A549 (cell line): Measurements from ENCODE around the gene TMEM183A. TPM values are rescaled to one million over a fixed set of nuclear protein-coding genes. Genes with fewer than 3 reads are reported as not detected.
A peak's percentile ranks its signal among the peaks of the same experiment; 100 is the strongest.

ENCODE experiments used
- ATAC-seq, 2 experiments: fragments of 200-7000 bp in 1 of 2; fragments of >200 bp in 1 of 2; cut with Nextera tagmentation in 1 of 2; cut with Tn5 transposase in 1 of 2; 3 replicates each; pipeline versions ENCODE4 v1.8.0 to v1.9.1; 2018 to 2020; ENCODE audit warnings: mild to moderate bottlenecking in 1 of 2, moderate library complexity in 1 of 2
- CTCF ChIA-PET: fragments of 300-600 bp; sonication (Branson Sonifier 250); formaldehyde crosslinking; extraction: SDS; loops from one replicate; lab custom pipeline; 2021; ENCODE audit warnings: antibody characterized with exemption, inconsistent platforms; lab: Yijun Ruan, JAX
- POLR2A ChIA-PET: fragments of 350-600 bp; formaldehyde crosslinking; extraction: SDS; loops from one replicate; lab custom pipeline; 2021; ENCODE audit warnings: antibody characterized with exemption, inconsistent platforms; lab: Yijun Ruan, JAX
- DNase-seq, 2 experiments: peaks; one replicate each; pipeline versions ENCODE4 v3.0.0 to v3.0.0-alpha.2; 2011 to 2016; ENCODE audit warnings: low read depth in 1 of 2, low spot score in 1 of 2
- FAIRE-seq: peaks from 2 replicates; lab custom pipeline; 2011; peaks lifted over from hg19 to GRCh38; lab: Jason Lieb, UNC
- H3K27ac ChIP-seq, 2 experiments: fragments of >200 bp; sonication (Bioruptor Twin); formaldehyde crosslinking; 3 replicates each; pipeline ENCODE4 v1.5.1; 2016 to 2017
- H3K4me1 ChIP-seq: fragments of >200 bp; sonication (Bioruptor Twin); formaldehyde crosslinking; 3 replicates; pipeline ENCODE4 v1.6.1; 2016
- H3K4me2 ChIP-seq: fragments of >200 bp; sonication (Bioruptor Twin); formaldehyde crosslinking; 3 replicates; pipeline ENCODE4 v1.6.1; 2016
- H3K4me3 ChIP-seq: fragments of >200 bp; sonication (Bioruptor Twin); formaldehyde crosslinking; 3 replicates; pipeline ENCODE4 v1.5.1; 2016
- H3K9me3 ChIP-seq: fragments of >200 bp; sonication (Bioruptor Twin); formaldehyde crosslinking; 3 replicates; pipeline ENCODE4 v1.6.1; 2016
- BCL3 ChIP-seq: fragments of >200 bp; sonication (Bioruptor Twin); formaldehyde crosslinking; IDR thresholded peaks from 3 replicates; pipeline ENCODE4 v1.6.1; 2016
- BHLHE40 ChIP-seq: IDR thresholded peaks from 2 replicates; pipeline ENCODE4 v1.6.1; 2012; ENCODE audit warnings: low read depth, low read length, inconsistent platforms
- CHD2 ChIP-seq: fragments of 150-350 bp; IDR thresholded peaks from 2 replicates; pipeline ENCODE4 v1.6.1; 2014; ENCODE audit warnings: low read length; ENCODE audit not compliant: partially characterized antibody
- CHD4 ChIP-seq: fragments of 200-600 bp; sonication (generic); IDR thresholded peaks from 2 replicates; pipeline ENCODE4 v1.6.1; 2016; ENCODE audit warnings: antibody characterized with exemption, mild to moderate bottlenecking, borderline replicate concordance
- EHF ChIP-seq: fragments of 250-450 bp; sonication (Bioruptor Pico); IDR thresholded peaks from 2 replicates; pipeline ENCODE4 v1.5.0; 2020; ENCODE audit warnings: mild to moderate bottlenecking
- EHMT2 ChIP-seq: fragments of 200-600 bp; sonication (generic); IDR thresholded peaks from 2 replicates; pipeline ENCODE4 v1.6.1; 2016; ENCODE audit warnings: antibody characterized with exemption, low read depth, mild to moderate bottlenecking, moderate library complexity
- FOSB ChIP-seq: fragments of 250-450 bp; sonication (Bioruptor Pico); IDR thresholded peaks from 2 replicates; pipeline ENCODE4 v1.5.0; 2020; ENCODE audit warnings: mild to moderate bottlenecking, moderate library complexity
- FOXS1 ChIP-seq: fragments of 250-450 bp; sonication (Bioruptor Pico); IDR thresholded peaks from 2 replicates; pipeline ENCODE4 v1.5.0; 2020; ENCODE audit warnings: mild to moderate bottlenecking, moderate library complexity
- GATA3 ChIP-seq: IDR thresholded peaks from 2 replicates; pipeline ENCODE4 v1.6.1; 2012; ENCODE audit warnings: borderline replicate concordance
- HEYL ChIP-seq: fragments of 250-450 bp; sonication (Bioruptor Pico); IDR thresholded peaks from 2 replicates; pipeline ENCODE4 v1.8.0; 2021; ENCODE audit warnings: mild to moderate bottlenecking, moderate library complexity
- HMGXB4 ChIP-seq: fragments of 250-450 bp; sonication (Bioruptor Pico); IDR thresholded peaks from 2 replicates; pipeline ENCODE4 v1.5.0; 2021; ENCODE audit warnings: mild to moderate bottlenecking, moderate library complexity, borderline replicate concordance
- KDM1A ChIP-seq: fragments of 200-600 bp; sonication (generic); IDR thresholded peaks from 2 replicates; pipeline ENCODE4 v1.6.1; 2016; ENCODE audit warnings: low read depth, mild to moderate bottlenecking
- MAFK ChIP-seq: fragments of 450-650 bp; IDR thresholded peaks from 2 replicates; pipeline ENCODE4 v1.6.1; 2014; ENCODE audit not compliant: partially characterized antibody
- POLR2A ChIP-seq: IDR thresholded peaks from 2 replicates; pipeline ENCODE4 v1.6.1; 2012; ENCODE audit warnings: mild to moderate bottlenecking, low read length
- RAD21 ChIP-seq, 2 experiments: fragments of >200 bp in 1 of 2; sonication (Bioruptor Twin) in 1 of 2; formaldehyde crosslinking in 1 of 2; IDR thresholded peaks in 1 of 2; conservative IDR thresholded peaks in 1 of 2; 2 replicates in 1 of 2; 3 replicates in 1 of 2; pipeline ENCODE4 v1.6.1; 2012 to 2018; ENCODE audit warnings: inconsistent platforms in 1 of 2
- SMC3 ChIP-seq: fragments of >200 bp; sonication (Bioruptor Twin); formaldehyde crosslinking; IDR thresholded peaks from 3 replicates; pipeline ENCODE4 v1.6.1; 2018; ENCODE audit warnings: inconsistent platforms
- SREBF2 ChIP-seq: fragments of 450-650 bp; IDR thresholded peaks from 2 replicates; pipeline ENCODE4 v1.6.1; 2014; ENCODE audit warnings: mild to moderate bottlenecking, moderate library complexity
- TFCP2L1 ChIP-seq: fragments of 250-450 bp; sonication (Bioruptor Pico); IDR thresholded peaks from 2 replicates; pipeline ENCODE4 v1.5.0; 2021; ENCODE audit warnings: mild to moderate bottlenecking
- ZC3H11A ChIP-seq: fragments of 450-650 bp; IDR thresholded peaks from 2 replicates; pipeline ENCODE4 v1.6.1; 2014; ENCODE audit warnings: antibody characterized with exemption, mild to moderate bottlenecking
- ZFP36 ChIP-seq: fragments of 450-650 bp; IDR thresholded peaks from 2 replicates; pipeline ENCODE4 v1.6.1; 2014; ENCODE audit warnings: borderline replicate concordance; ENCODE audit not compliant: partially characterized antibody
- ZNF302 ChIP-seq: fragments of 250-450 bp; sonication (Bioruptor Pico); IDR thresholded peaks from 2 replicates; pipeline ENCODE4 v1.9.0; 2021; ENCODE audit warnings: inconsistent platforms, mild to moderate bottlenecking, moderate library complexity
- WGBS: methylation state at CpG from one replicate; pipeline ENCODE4 v1.1.6; 2017; ENCODE audit errors: missing lambda C conversion rate; 5-methylcytosine and 5-hydroxymethylcytosine counted together
- polyA plus RNA-seq, 4 experiments: library from polyadenylated mRNA; depleted of rRNA in 3 of 4; stranded (reverse); fragments of >200 nt; fragmentation: RNase III in 1 of 4; extraction: RNeasy Plus Mini Kit Qiagen cat#74134 plus additional on column Dnase treatment in 1 of 4; gene quantifications; 2 replicates in 3 of 4; 3 replicates in 1 of 4; pipeline ENCODE4 v1.2.3, GENCODE V29; 2011 to 2017
- TF ChIP-seq, protein P1 (sequence below): fragments of >200 bp; sonication (Bioruptor Twin); formaldehyde crosslinking; IDR thresholded peaks from 3 replicates; pipeline ENCODE4 v1.5.1; 2016
- TF ChIP-seq, protein P2 (sequence below): fragments of >200 bp; sonication (Bioruptor Twin); formaldehyde crosslinking; IDR thresholded peaks from 2 replicates; pipeline ENCODE4 v1.6.1; 2016

Gene TMEM183A
- polyA plus RNA-seq, 2 of the 4 experiments (the other 2 are of a cell fraction): 48.4 to 114 TPM

GRCh38 chr1:202968351-202968750, 38.8 kb upstream of the TMEM183A start:
- peak overlapping the region; percentile 85 for H3K4me2 ChIP-seq
- CTCF ChIA-PET: interaction anchor here (0.7 to 1.6 kb wide), 8 partner anchors 10 to 57 kb away, joined by 3 to 6 read pairs (median 3); no protein-coding TSS in a partner anchor
- H3K4me3 ChIP-seq: no peak overlapping the region

GRCh38 chr1:202968895-202969295, 38.3 kb upstream of the TMEM183A start:
- Histone ChIP-seq H3K27ac (no peak overlapping the region), H3K4me2 (0 out of 3 replicates have a peak overlapping the region, but pooled peaks have one; percentile 2), H3K4me1 (peaks cover 10% of the 10 kb centered on the region; the same call in 2 of the 3 replicates), H3K9me3 (no peaks in the 10 kb centered on the region), H3K4me3 (no peak overlapping the region)
- FAIRE-seq: no peak
- ChIA-PET POLR2A (no interaction called here), CTCF (interaction anchor here (0.8 to 1.6 kb wide), 3 partner anchors 10 to 32 kb away, joined by 3 to 4 read pairs (median 3); no protein-coding TSS in a partner anchor)
- 29% methylated on average over 5 of the region's 5 CpGs for WGBS
- peak; percentile 75 to 85 for DNase-seq
- TF ChIP-seq SMC3 (no peak), ZNF302 (CRISPR knock-in tag) (no peak), RAD21 (conservative IDR thresholded peaks at IDR 0.05 in 1 of 2, IDR thresholded peaks at IDR 0.05 in 1 of 2) (peak in 1 of 2 experiments; percentile 40; a peak in 3 of 5 replicates), KDM1A (no peak), GATA3 (no peak), SREBF2 (no peak)
- TF ChIP-seq, protein P1, sequence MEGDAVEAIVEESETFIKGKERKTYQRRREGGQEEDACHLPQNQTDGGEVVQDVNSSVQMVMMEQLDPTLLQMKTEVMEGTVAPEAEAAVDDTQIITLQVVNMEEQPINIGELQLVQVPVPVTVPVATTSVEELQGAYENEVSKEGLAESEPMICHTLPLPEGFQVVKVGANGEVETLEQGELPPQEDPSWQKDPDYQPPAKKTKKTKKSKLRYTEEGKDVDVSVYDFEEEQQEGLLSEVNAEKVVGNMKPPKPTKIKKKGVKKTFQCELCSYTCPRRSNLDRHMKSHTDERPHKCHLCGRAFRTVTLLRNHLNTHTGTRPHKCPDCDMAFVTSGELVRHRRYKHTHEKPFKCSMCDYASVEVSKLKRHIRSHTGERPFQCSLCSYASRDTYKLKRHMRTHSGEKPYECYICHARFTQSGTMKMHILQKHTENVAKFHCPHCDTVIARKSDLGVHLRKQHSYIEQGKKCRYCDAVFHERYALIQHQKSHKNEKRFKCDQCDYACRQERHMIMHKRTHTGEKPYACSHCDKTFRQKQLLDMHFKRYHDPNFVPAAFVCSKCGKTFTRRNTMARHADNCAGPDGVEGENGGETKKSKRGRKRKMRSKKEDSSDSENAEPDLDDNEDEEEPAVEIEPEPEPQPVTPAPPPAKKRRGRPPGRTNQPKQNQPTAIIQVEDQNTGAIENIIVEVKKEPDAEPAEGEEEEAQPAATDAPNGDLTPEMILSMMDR: peak; percentile 43
- peak; percentile 84 to 87 for ATAC-seq

More at GRCh38 chr1:202968351-202968750, 38.8 kb upstream of the TMEM183A start:
- Histone ChIP-seq H3K27ac (no peak overlapping the region), H3K9me3 (no peaks in the 10 kb centered on the region), H3K4me1 (peaks cover 10% of the 10 kb centered on the region; the same call in 2 of the 3 replicates)
- FAIRE-seq: no peak
- WGBS: 80% methylated on average over 3 of the region's 3 CpGs
- no peak for DNase-seq
- TF ChIP-seq BHLHE40: no peak
- no peak for TF ChIP-seq EHF (CRISPR knock-in tag)
- no peak for TF ChIP-seq POLR2A
- TF ChIP-seq MAFK: no peak
- TF ChIP-seq ZNF302 (CRISPR knock-in tag): no peak
- no peak for TF ChIP-seq HMGXB4 (CRISPR knock-in tag)
- TF ChIP-seq, protein P2, sequence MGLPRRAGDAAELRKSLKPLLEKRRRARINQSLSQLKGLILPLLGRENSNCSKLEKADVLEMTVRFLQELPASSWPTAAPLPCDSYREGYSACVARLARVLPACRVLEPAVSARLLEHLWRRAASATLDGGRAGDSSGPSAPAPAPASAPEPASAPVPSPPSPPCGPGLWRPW: no peak
- no peak for ATAC-seq
- POLR2A ChIA-PET: no interaction called here

DNA sequence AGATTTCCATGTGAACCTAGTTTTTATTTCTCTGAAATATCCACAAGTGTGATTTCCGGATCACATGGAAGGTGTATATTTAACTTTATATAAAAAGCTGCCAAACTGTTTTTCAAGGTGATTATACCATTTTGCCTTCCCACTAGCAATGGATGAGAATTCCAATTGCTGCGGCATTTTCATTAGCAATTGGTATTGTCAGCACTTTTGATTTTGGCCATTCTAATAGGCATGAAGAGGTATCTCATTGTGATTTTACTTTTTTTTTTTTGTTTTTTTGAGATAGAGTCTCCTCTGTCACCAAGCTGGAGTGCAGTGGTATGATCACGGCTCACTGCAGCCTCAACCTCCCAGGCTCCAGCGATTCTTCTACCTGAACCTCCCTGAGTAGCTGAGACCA, 35.1 kb upstream of the TMEM183A start:
- ATAC-seq: no peak
- CTCF ChIA-PET: interaction anchor here (0.6 to 1.8 kb wide), 5 partner anchors 21 to 606 kb away, joined by 3 to 4 read pairs (median 3); no protein-coding TSS in a partner anchor
- peak; percentile 55 for TF ChIP-seq MAFK
- no peak for TF ChIP-seq HEYL (CRISPR knock-in tag)
- TF ChIP-seq, all 56 proteins: peak for 1
- Histone ChIP-seq H3K27ac (no peak overlapping the region), H3K9me3 (no peaks in the 10 kb centered on the region), H3K4me3 (no peak overlapping the region), H3K4me2 (no peak overlapping the region), H3K4me1 (peaks cover 10% of the 10 kb centered on the region; the same call in 2 of the 3 replicates)
- FAIRE-seq (no peak), DNase-seq (no peak)
- POLR2A ChIA-PET: no interaction called here
- 47% methylated on average over 4 of the region's 4 CpGs for WGBS

DNA sequence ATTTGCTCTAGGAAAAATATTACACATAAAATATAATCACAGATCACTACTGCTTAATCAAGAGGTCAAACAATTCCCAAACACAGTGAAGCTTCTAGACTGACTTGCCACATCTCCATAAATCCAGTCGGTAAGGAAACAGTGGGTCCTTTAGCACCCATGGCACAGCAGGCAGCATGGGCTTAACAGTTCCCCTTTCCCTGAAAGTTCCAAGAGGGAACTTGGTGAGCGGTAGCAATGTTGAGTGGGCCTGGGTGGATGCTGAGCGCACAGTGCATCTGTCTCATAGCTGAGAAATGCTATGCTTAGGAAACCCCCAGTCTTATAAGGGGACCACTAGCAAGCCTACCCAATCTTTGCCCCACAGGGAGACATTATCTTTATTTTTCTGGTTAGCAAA, 32.3 kb upstream of the TMEM183A start:
- ChIA-PET POLR2A (no interaction called here), CTCF (interaction anchor here (1.0 to 1.7 kb wide), 3 partner anchors 29 to 298 kb away, joined by 3 to 4 read pairs (median 3); no protein-coding TSS in a partner anchor)
- DNase-seq: no peak
- no peak overlapping the region for H3K27ac ChIP-seq
- 73% methylated on average over 3 of the region's 3 CpGs for WGBS
- no peak for FAIRE-seq
- H3K4me2 ChIP-seq: no peak overlapping the region
- ATAC-seq: no peak
- no peaks in the 10 kb centered on the region for H3K9me3 ChIP-seq
- TF ChIP-seq BCL3 (no peak), ZFP36 (no peak), FOXS1 (CRISPR knock-in tag) (no peak), FOSB (CRISPR knock-in tag) (no peak), EHMT2 (no peak), CHD2 (no peak), CHD4 (no peak), ZC3H11A (no peak), TFCP2L1 (CRISPR knock-in tag) (no peak)
- TF ChIP-seq, protein P1: no peak
- H3K4me3 ChIP-seq: no peak overlapping the region
- H3K4me1 ChIP-seq: no peaks in the 10 kb centered on the region
